ENCODE data around the gene RASSF7. TPM values are rescaled to one million over a fixed set of nuclear protein-coding genes. Genes with fewer than 3 reads are reported as not detected.

Gene RASSF7
- total RNA-seq, 1 donor from 2014 or later: 38.2 TPM

GRCh38 chr11:581752-582151 is 21.0 kb downstream of the RASSF7 start:
- Mint-ChIP-seq H3K9me3 (ENCODE audit: low read depth) (no peaks in the 10 kb centered on the region), H3K4me3 (ENCODE audit: low read depth) (no peak overlapping the region), H3K27ac (peak overlapping the region; percentile 52), H3K4me1 (ENCODE audit: low read depth) (peaks cover 30% of the 10 kb centered on the region), H3K27me3 (no peaks in the 10 kb centered on the region), H3K36me3 (ENCODE audit: insufficient read depth) (peaks cover 8% of the 10 kb centered on the region)
- DNase-seq (ENCODE audit: low spot score, unreplicated experiment): no peak
- TF ChIP-seq CTCF (IDR thresholded peaks at IDR 0.05; ENCODE audit: unreplicated experiment): no peak

- Mint-ChIP-seq H3K36me3 (ENCODE audit: insufficient read depth) (peaks cover 13% of the 10 kb centered on the region), H3K4me3 (ENCODE audit: low read depth) (no peak overlapping the region), H3K4me1 (ENCODE audit: low read depth) (peaks cover 11% of the 10 kb centered on the region), H3K27ac (no peak overlapping the region), H3K9me3 (ENCODE audit: low read depth) (no peaks in the 10 kb centered on the region), H3K27me3 (no peaks in the 10 kb centered on the region)
- no peak for DNase-seq (ENCODE audit: low spot score, unreplicated experiment)
- no peak for TF ChIP-seq CTCF (IDR thresholded peaks at IDR 0.05; ENCODE audit: unreplicated experiment)
Measured at GRCh38 chr11:584287-584686, 23.5 kb downstream of the RASSF7 start.

- Mint-ChIP-seq H3K4me3 (ENCODE audit: low read depth) (no peak overlapping the region), H3K27ac (no peak overlapping the region), H3K36me3 (ENCODE audit: insufficient read depth) (peaks cover 20% of the 10 kb centered on the region), H3K27me3 (no peaks in the 10 kb centered on the region), H3K9me3 (ENCODE audit: low read depth) (no peaks in the 10 kb centered on the region), H3K4me1 (ENCODE audit: low read depth) (no peaks in the 10 kb centered on the region)
- TF ChIP-seq CTCF (IDR thresholded peaks at IDR 0.05; ENCODE audit: unreplicated experiment): no peak
- no peak for DNase-seq (ENCODE audit: low spot score, unreplicated experiment)
Measured at GRCh38 chr11:586376-587316, 25.9 kb downstream of the RASSF7 start.

- Mint-ChIP-seq H3K27ac (peak overlapping the region; percentile 62), H3K9me3 (ENCODE audit: low read depth) (no peaks in the 10 kb centered on the region), H3K4me1 (ENCODE audit: low read depth) (no peaks in the 10 kb centered on the region), H3K27me3 (no peaks in the 10 kb centered on the region), H3K4me3 (ENCODE audit: low read depth) (no peak overlapping the region), H3K36me3 (ENCODE audit: insufficient read depth) (peaks cover 21% of the 10 kb centered on the region)
- no peak for TF ChIP-seq CTCF (IDR thresholded peaks at IDR 0.05; ENCODE audit: unreplicated experiment)
- DNase-seq (ENCODE audit: low spot score, unreplicated experiment): no peak
Measured at GRCh38 chr11:587546-587945, 26.8 kb downstream of the RASSF7 start.

- Mint-ChIP-seq H3K27ac (no peak overlapping the region), H3K4me3 (ENCODE audit: low read depth) (no peak overlapping the region), H3K36me3 (ENCODE audit: insufficient read depth) (peaks cover 21% of the 10 kb centered on the region), H3K4me1 (ENCODE audit: low read depth) (no peaks in the 10 kb centered on the region), H3K9me3 (ENCODE audit: low read depth) (no peaks in the 10 kb centered on the region), H3K27me3 (no peaks in the 10 kb centered on the region)
- TF ChIP-seq CTCF (IDR thresholded peaks at IDR 0.05; ENCODE audit: unreplicated experiment): no peak
- no peak for DNase-seq (ENCODE audit: low spot score, unreplicated experiment)
Measured at GRCh38 chr11:587978-588380, 27.2 kb downstream of the RASSF7 start.
